Left ventricle myocardium superior (tissue), 1 donor: Measurements from ENCODE around the gene GSK3B. TPM values are rescaled to one million over a fixed set of nuclear protein-coding genes. Genes with fewer than 3 reads are reported as not detected.
"Not testable (repeated sequence)": the region's sequence is repeated elsewhere in the genome, so short reads cannot be mapped to it uniquely, and the experiment has no call there.

Experiments used
- ATAC-seq: fragments of 200-7000 bp; cut with Tn5 transposase; one replicate; pipeline ENCODE4 v1.9.1; 2020; ENCODE audit warnings: mild to moderate bottlenecking, moderate library complexity
- DNase-seq: peaks from one replicate; pipeline ENCODE4 v3.0.0-alpha.2; 2020
- intact Hi-C: fragments of 100-400 bp; cut with micrococcal nuclease; formaldehyde crosslinking; loops from one replicate; pipeline ENCODE4 v1.11.0; 2022
- total RNA-seq: library from RNA; stranded (reverse); fragmentation: NEBNext Ultra II Directional; extraction: Animal tissue kit (Norgen Biotek cat#: 25700); gene quantifications from one replicate; pipeline ENCODE4 v1.2.1, GENCODE V29; 2021
- donor health status: DM: no; HTN: yes; CAD: no; lungs with severe emphysema.

The GSK3B gene
- total RNA-seq, 1 donor from 2014 or later: 45.7 TPM

GRCh38 chr3:120064641-120065040 is 29.6 kb downstream of the GSK3B start:
- ATAC-seq: peak; percentile 51
- intact Hi-C loops: no loop called here
- no peak for DNase-seq

GRCh38 chr3:120062474-120062873 is 31.8 kb downstream of the GSK3B start:
- ATAC-seq (no peak), DNase-seq (no peak)

GRCh38 chr3:120059081-120059864 is 35.0 kb downstream of the GSK3B start:
- DNase-seq (no peak), ATAC-seq (no peak)
- intact Hi-C loops: no loop called here

More at GRCh38 chr3:120062474-120062873, 31.8 kb downstream of the GSK3B start:
- intact Hi-C loops: no loop called here

- no peak for ATAC-seq
- intact Hi-C loops: no loop called here
- DNase-seq: no peak
Measured at GRCh38 chr3:120057626-120058025, 36.6 kb downstream of the GSK3B start.

GRCh38 chr3:120057029-120057428 is 37.2 kb downstream of the GSK3B start:
- ATAC-seq (no peak), DNase-seq (no peak)
- intact Hi-C loops: no loop called here

GRCh38 chr3:120053647-120054046 is 40.6 kb downstream of the GSK3B start:
- intact Hi-C loops, ATAC-seq, DNase-seq: not testable (repeated sequence)

GRCh38 chr3:120052677-120053076 is 41.6 kb downstream of the GSK3B start:
- intact Hi-C loops: no loop called here
- DNase-seq (no peak), ATAC-seq (no peak)

- ATAC-seq: no peak
- no peak for DNase-seq
- intact Hi-C loops: no loop called here
Measured at GRCh38 chr3:120052225-120052624, 42.0 kb downstream of the GSK3B start.

- DNase-seq, ATAC-seq, intact Hi-C loops: not testable (repeated sequence)
Measured at GRCh38 chr3:120051570-120051969, 42.7 kb downstream of the GSK3B start.

GRCh38 chr3:120049881-120050539 is 44.2 kb downstream of the GSK3B start:
- intact Hi-C loops: no loop called here
- no peak for ATAC-seq

GRCh38 chr3:120049072-120049471 is 45.2 kb downstream of the GSK3B start:
- ATAC-seq (no peak), DNase-seq (no peak)
- intact Hi-C loops: no loop called here

More at GRCh38 chr3:120049881-120050539, 44.2 kb downstream of the GSK3B start:
- DNase-seq: no peak

- intact Hi-C loops: no loop called here
- ATAC-seq (peak; percentile 33), DNase-seq (no peak)
Measured at GRCh38 chr3:120048355-120049041, 45.7 kb downstream of the GSK3B start.

GRCh38 chr3:120047686-120048085 is 46.6 kb downstream of the GSK3B start:
- DNase-seq: no peak
- intact Hi-C loops: no loop called here
- no peak for ATAC-seq

GRCh38 chr3:120040813-120041377 is 53.4 kb downstream of the GSK3B start:
- DNase-seq (peak; percentile 40), ATAC-seq (peak; percentile 61)
- intact Hi-C loops: no loop called here

- intact Hi-C loops: no loop called here
- ATAC-seq: no peak
- DNase-seq: no peak
Measured at GRCh38 chr3:120039642-120040610, 54.3 kb downstream of the GSK3B start.

- ATAC-seq (no peak), DNase-seq (no peak)
- intact Hi-C loops: no loop called here
Measured at GRCh38 chr3:120033596-120033995, 60.7 kb downstream of the GSK3B start.

GRCh38 chr3:120031561-120031960 is 62.7 kb downstream of the GSK3B start:
- intact Hi-C loops: no loop called here
- DNase-seq (no peak), ATAC-seq (no peak)

- DNase-seq (no peak), ATAC-seq (no peak)
- intact Hi-C loops: no loop called here
Measured at GRCh38 chr3:120029749-120030148, 64.5 kb downstream of the GSK3B start.
